ENCODE results near the gene ZNF407.

- TF ChIP-seq RAD21 (IDR thresholded peaks at IDR 0.05; ENCODE audit: low read depth) (no peak), TCF12 (IDR thresholded peaks at IDR 0.05; ENCODE audit: low read depth) (no peak), EP300 (IDR thresholded peaks at IDR 0.05; ENCODE audit: borderline replicate concordance) (no peak), TAF1 (IDR thresholded peaks at IDR 0.05; ENCODE audit: low read depth) (no peak), CEBPB (IDR thresholded peaks at IDR 0.05) (no peak), YY1 (IDR thresholded peaks at IDR 0.05; ENCODE audit: low read depth) (no peak), TEAD4 (IDR thresholded peaks at IDR 0.05) (no peak), CREB1 (IDR thresholded peaks at IDR 0.05; ENCODE audit: low read depth) (no peak)
- TF ChIP-seq, protein P1, sequence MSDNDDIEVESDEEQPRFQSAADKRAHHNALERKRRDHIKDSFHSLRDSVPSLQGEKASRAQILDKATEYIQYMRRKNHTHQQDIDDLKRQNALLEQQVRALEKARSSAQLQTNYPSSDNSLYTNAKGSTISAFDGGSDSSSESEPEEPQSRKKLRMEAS (IDR thresholded peaks at IDR 0.05): no peak
Measured at GRCh38 chr18:75024871-75025270, 427.2 kb downstream of the ZNF407 start.

Data from Ishikawa (cell line).